HG03025 (cell line): ENCODE results near the gene SPATA31A1.
"Not testable (repeated sequence)": the region's sequence is repeated elsewhere in the genome, so short reads cannot be mapped to it uniquely, and the experiment has no call there.

Experiments
- ATAC-seq: cut with Tn5 transposase; IDR thresholded peaks from one replicate; pipeline ENCODE4 v1.9.1; 2021; ENCODE audit warnings: mild to moderate bottlenecking, moderate library complexity; ENCODE audit not compliant: unreplicated experiment, low FRiP score

SPATA31A1 gene

GRCh38 chr9:39355369-39355768 is at the start of gene SPATA31A1:
Gene SPATA31A1 (plus strand): TSS chr9:39355669. CDS start chr9:39355731, 62 bp downstream.
- ATAC-seq: not testable (repeated sequence)

GRCh38 chr9:39407261-39408204 is 52.1 kb downstream of the SPATA31A1 start:
- ATAC-seq: not testable (repeated sequence)

- not testable (repeated sequence) for ATAC-seq
Measured at GRCh38 chr9:39411254-39411940, 55.9 kb downstream of the SPATA31A1 start.
